HG02973 (cell line): ENCODE results near the gene ZBTB21.
A peak's percentile ranks its signal among the peaks of the same experiment; 100 is the strongest.

Source experiments
- ATAC-seq: cut with Tn5 transposase; IDR thresholded peaks from one replicate; pipeline ENCODE4 v1.9.1; 2021; ENCODE audit warnings: moderate library complexity; ENCODE audit not compliant: unreplicated experiment

The ZBTB21 gene

DNA sequence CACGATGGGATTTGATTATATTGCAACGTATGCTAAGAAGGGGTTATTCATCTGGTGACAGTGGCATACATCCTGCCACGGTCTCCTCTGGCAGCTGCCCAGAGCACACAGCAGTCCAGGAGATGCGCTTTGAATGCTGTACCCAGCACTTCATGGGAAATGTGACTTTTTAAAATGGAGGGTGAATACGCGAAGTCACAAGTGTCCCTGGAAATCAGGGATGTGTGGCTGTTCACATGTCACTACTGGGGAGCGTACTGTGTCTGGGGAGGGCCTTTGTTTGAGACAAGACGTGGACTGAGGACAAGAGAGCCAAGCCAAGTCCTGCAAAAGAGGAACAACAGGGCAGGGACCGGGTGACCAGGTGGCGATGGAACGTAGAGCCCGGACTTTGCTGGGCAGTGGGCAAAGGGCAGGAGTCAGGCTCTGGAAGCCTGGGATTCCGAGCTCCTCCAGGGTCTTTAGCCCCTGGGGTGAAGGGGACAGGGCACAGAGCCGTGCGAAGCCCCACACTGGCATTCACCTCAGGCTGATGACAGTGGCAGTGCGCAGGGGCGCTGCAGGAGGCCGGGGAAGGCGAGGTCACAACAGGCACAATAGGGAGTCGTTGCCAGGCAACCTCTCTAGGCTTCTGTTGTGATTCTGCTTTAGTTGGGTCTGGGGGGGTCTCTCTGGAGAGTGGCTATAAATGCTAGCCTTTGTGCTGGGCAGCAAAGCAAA, 11.4 kb upstream of the ZBTB21 start:
- no peak for ATAC-seq

DNA sequence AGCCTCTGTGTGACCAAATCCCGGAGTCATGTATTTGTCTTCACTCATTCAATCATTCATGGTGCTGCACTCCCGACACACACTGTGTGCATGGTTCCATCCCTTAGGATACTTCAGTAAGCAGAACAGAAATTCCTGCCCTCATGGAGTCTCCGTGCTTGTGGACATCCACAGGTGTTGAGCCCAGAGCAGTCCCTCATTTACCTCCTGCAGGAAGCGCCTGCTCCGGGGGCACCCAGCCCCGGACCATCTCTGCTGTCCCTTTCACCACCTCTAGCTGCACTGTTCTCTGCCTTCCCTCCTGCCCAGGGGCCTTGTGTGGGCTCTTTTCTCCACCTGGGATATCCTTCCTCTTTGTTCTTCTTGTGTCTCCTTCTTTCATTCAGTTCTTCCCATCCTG, 9.5 kb upstream of the ZBTB21 start:
- no peak for ATAC-seq

DNA sequence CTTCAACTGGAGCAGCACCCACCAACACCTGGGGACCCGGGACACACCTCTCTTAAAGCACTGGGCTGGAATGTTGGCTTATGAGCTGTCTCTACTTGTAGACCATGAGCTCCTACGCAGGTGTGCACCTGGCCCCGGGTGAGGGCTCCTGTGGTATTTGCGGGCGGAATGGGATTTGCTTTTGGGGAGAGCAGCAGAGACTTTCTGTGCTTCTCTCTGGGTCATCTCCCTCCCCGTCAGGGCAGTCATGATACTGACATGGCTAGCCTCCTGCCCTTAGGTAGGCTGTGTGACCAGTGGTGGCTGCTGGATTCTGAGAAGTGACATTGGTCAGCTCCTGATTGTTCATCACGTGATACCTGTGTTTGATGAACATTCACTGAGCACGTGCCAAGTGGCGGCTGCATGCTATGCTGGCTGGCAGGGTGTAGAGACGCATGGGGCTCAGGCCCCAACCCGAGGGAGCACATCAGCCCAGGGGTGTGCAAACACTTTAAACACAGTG, 9.0 kb upstream of the ZBTB21 start:
- ATAC-seq: no peak

DNA sequence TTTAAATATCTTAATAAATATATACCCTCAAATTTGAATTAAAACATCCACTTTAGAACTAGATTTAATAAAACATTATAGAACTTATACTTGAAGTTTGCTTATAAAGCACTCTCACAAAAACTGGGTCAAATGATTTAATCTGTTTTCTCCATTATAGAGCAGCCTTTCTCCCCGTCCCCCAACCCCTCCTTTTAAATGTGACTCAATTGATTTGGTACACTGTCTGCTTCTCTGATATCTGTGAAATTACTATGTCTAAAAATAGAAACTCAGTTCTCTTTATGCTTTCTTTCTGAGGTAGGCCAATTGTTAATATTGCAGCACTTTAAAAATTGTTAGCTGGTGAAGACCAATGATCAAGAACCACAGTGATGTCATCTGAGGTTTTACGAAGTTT, 6.9 kb upstream of the ZBTB21 start:
- ATAC-seq: no peak

DNA sequence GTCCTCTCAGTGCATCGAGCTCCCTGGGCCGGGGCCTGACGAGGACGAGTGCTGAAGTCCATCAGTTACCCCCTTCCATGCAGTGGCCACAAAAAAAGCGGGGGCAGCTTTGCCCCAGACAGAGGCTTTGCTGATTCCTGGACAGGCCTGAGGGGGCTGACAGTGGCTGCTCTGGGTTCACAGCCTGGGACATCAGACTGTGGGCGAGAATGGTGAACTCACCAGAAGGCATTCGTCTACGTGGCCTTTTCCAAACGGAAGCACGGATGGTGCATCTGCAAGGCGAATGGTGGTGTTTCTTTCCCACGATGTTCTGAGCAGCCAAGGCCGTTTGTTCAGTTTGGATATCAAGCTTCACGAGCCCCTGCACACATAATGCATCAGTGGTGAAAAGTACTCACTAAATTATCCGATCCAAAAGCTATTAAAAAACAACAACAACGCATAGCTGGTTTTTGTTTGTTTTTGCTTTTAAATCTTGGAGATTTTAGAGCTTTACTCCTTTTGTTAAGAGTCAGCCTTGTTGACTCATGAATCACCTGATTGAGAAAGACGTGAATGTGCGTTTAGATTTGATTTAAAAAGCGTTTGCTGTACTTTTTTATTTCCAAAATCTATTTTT, 6.3 kb upstream of the ZBTB21 start:
- ATAC-seq: no peak

DNA sequence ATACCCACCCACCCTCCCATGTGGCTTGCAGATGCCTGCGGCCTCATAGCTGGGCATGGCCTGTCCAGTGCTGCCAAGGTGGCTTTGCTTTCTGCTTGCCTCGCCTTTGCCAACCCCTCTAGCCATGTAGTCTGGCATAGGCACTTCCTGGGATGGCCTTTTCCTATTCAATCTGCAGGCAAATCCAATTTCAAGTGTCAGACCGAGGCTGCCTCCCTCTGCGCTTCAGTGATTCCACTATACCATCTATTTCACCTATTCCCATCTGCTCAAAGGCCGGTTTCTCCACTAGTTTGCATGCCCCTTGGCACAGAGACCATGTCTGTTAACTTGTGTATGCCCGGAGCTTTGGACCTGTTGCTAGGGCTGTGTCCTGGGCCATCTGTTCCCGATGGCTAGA, 3.8 kb upstream of the ZBTB21 start:
- ATAC-seq: no peak

DNA sequence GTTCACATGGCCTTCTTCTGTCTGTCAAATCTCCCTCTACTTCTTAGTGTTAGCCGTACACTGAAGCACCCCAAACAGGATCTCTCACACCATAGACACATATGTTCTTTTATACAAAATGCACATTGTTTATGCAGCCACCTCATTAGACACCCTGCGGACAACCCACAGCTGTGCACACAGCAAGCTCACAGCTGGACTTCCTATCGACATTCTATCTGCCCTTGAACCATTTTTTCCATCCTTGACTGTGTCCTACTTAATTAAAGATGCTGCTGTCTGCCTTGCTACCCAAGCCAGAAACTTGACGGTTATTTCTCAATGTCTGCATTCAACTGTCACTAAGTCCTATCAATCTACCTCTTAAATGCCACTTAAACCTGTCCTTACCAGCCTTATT, 3.2 kb upstream of the ZBTB21 start:
- no peak for ATAC-seq

- ATAC-seq: no peak
Observed at GRCh38 chr21:42012763-42013329, 2.7 kb upstream of the ZBTB21 start.

- no peak for ATAC-seq
Observed at GRCh38 chr21:42012344-42012743, 2.2 kb upstream of the ZBTB21 start.

DNA sequence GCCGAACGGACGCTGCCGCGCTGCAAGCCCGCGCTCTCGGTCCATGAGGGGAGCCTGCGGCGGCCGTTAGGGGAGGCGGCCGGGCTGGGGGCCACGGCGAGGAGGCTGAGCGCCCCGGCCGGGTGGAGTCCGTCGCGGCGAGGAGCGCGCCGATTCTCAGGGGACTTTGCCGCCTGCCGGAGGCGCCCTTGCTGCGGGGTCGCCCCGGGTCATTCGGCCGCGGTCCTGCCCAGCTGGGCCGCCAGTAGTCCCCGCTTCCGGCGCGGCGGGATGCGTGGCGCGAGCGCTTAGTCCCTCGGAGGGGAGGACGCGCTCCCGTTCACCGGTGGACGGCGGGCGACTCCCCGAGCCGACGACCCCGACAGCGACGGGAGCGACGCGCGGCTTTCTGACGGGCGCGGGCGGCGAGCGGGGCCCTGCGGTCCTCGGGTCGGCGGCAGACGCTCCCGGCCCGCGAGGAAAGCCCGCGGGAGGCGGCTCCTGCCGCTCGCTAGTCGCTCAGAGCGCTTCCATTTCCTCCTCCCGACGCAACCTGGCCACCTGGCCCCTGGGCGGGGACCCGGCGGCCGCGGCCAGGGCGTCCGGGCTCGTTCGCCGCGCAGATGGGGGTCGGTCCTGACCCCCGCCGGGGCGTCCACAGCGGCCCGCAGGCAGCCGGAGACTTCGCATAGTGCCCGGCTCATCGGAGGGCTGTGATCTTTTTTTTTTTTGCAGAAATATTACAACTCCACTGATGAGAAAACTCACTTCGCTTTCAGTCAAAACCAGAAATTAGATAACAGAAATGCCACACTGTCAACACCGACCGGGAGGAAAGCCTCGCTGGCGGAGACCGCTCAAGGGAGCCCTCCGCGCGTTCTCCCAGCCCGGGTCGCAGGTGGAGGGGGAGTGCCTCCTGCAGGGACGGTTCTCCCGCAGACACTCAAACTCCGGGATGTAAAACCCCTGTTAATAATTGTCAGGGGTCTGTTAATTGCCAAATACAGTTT, 641 bp upstream of the ZBTB21 start:
- peak; percentile 11 for ATAC-seq

DNA sequence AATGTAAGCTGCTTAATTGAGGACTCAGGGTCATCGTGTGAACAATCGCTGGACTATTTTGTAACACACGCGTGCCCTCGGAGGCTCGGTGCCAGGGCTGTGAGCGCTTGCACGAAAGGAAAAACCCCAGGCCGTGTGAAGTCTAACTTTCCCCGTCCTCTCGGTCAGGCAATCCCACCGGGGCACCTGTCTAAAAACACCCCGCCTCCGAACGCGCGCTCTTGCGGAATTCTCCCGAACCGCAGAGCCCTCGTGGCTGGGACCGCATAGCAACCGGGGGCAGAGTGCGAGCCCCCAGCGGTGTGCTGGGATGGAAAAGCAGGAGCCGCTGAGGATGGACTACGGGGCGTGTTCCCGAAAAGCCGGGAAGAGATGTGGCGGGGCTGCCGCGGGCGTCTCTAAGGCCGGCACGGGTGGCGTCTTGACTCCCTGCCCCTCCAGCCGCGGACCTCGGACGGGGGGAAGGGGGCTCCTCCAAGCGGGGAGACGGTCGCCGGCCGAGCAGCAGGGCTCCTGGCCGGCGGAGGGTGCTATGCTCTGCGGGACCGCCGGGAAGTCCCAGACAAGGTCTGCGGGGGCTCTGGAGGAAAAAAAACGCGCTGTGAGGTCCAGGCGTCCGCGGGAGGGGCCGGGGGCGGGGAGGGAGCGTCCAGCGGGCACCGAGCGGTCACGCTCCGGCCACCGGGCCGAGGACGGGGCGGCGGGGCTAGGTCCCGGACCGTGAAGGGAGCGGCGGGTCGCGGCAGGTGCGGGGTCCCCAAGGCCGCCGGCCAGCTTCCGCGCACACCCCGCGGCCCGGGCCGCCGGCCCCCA, 936 bp downstream of the ZBTB21 start:
- peak; percentile 20 for ATAC-seq

DNA sequence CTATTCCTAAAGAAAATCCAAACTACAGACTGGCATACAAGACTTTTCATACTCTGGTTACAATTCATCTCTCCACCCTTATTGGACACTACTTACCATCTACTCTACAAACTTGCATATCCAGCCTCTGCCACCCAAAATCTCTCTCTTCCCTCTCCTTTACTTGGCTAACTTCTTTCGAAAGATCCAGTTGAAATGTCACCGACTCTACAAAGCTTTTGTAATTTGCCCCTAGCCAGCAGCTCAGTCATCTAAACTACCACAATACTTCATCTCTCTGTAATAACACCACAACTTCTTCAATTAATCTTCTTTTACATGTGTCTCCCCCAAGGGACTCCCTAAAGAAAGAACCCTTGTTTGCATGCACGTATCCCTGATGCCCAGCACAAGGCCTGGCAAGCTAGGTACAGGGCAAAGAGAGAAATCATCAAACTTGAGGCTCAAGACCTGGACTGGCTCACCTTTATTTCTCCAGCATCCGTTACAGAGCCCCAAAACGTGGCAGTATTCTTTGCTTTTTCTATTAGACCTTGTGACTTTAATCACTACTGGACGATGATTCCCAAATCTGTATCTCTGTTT, 2.7 kb downstream of the ZBTB21 start:
- no peak for ATAC-seq

DNA sequence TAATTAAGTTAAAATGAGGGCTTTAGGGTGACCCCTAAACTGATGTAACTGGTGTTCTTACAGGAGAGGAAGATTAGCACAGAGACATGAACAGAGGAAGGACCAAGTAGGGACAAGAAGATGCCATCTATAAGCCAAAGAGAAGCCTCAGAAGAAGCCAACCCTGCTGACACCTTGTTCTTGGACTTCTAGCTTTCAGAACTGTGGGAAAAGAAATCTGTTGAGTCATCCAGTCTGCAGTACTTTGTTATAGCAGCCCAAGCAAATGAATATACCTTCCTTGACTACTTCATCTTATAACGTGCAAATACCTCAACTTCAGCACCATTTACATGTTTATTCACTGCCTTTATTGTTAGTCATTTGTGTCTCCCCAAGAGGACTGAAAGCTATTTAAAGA, 3.4 kb downstream of the ZBTB21 start:
- no peak for ATAC-seq

DNA sequence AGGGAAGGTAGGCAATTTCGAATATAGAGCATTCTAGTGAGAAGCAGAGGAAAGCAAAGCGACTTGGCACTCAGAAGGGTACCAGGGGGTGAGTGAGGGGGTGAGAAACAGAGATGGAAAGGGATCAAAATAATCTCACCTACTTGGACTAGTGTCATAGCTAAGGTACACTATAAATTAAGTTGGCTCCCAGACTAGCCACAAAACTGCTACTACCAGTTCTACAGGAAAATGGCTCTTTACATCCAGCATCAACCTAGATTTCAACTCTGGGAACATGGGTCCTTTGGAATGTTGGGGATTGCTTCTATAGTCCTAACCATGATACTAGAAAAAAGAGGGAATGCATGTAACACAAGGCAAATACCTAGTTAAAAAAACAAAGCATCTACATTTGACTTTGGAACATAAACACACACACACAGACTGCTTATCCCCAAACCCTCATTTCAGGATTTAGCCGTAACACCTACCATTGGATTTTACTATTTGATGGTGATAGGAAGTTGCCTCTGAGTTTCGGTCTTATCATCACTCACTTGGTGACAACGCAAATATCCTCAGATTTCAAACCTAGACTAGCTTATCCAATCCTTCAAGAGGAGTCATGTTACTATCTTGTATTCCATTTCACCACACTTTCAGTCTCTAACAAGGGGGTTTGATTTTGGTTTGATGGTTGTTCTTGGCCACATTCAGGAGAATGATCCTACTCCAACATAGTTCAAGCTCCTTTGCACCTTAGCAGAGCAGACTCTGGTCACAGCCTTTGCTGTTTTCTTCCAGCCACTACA, 5.6 kb downstream of the ZBTB21 start:
- ATAC-seq: no peak

GRCh38 chr21:42003051-42003461, 7.1 kb downstream of the ZBTB21 start:
- ATAC-seq: no peak

- peak; percentile 67 for ATAC-seq
Observed at GRCh38 chr21:42002421-42002958, 7.7 kb downstream of the ZBTB21 start.

DNA sequence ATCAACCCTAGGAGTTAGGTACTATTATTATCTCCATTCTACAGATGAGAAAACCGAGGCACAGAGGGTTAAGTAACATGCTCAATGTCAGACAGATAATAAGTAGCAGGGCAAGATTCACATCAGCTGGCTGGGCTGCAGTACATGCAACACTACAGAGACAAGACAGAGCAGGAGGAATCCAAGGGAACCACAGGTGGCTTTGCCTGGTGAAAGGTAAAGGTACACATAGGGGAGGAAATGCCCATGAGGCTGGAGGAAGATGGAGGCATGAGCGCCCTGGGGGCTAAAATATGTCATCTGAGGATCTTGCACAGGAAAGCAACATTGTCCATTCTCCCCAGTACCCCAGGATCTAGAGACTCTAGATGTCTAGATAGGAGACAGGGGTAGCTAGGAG, 8.4 kb downstream of the ZBTB21 start:
- ATAC-seq: no peak

- ATAC-seq: no peak
Observed at GRCh38 chr21:42000908-42001307, 9.3 kb downstream of the ZBTB21 start.

DNA sequence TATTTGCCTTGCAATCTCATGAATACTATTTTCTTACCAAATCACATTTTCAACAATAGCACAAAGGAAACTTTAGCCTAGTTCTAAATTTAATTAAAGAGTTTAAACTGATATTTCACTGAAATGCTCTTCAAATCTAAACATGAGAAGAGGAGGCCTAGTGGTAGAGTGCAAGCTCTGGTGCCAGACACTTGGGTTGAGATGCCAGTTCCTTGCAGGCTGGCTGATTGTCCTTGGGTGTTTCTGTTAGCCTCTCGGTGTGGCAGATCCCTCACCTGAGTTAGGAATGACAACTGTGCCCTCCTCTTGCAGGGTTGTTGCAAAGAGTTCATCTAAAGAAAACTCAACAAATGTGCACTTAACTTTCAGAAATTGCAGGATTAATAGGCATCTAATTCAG, 12.5 kb downstream of the ZBTB21 start:
- ATAC-seq: no peak
